GM06990 (cell line): Measurements from ENCODE around the gene GRIK4.

Experiments
- DNase-seq: peaks from one replicate; pipeline ENCODE4 v3.0.0-alpha.2; 2011; ENCODE audit not compliant: insufficient read length; ENCODE audit errors: extremely low read depth
- H3K27me3 ChIP-seq: replicated peaks from 2 replicates; pipeline ENCODE4 v1.6.0; 2011; ENCODE audit warnings: low read length; ENCODE audit not compliant: control insufficient read depth, insufficient read depth
- H3K36me3 ChIP-seq: 2 replicates; pipeline ENCODE4 v1.5.1; 2011; ENCODE audit warnings: low read length; ENCODE audit not compliant: control insufficient read depth, insufficient read depth
- H3K4me3 ChIP-seq: replicated peaks from 2 replicates; pipeline ENCODE4 v1.5.1; 2011; ENCODE audit warnings: low read depth, mild to moderate bottlenecking, control low read depth, low read length
- CTCF ChIP-seq: IDR thresholded peaks from 2 replicates; pipeline ENCODE4 v1.5.1; 2011; ENCODE audit warnings: low read length, control low read depth, mild to moderate bottlenecking, inconsistent platforms; ENCODE audit not compliant: insufficient read depth, poor library complexity, severe bottlenecking

Gene GRIK4

GRCh38 chr11:120819003-120819402 is 307.5 kb downstream of the GRIK4 start:
- no peak for DNase-seq
- no peak overlapping the region for H3K4me3 ChIP-seq
- H3K36me3 ChIP-seq = no peaks in the 10 kb centered on the region
- no peak for TF ChIP-seq CTCF
- H3K27me3 ChIP-seq = no peaks in the 10 kb centered on the region; the same call in none of the 2 replicates

GRCh38 chr11:120819437-120820365 is 308.2 kb downstream of the GRIK4 start:
- no peaks in the 10 kb centered on the region; the same call in none of the 2 replicates for H3K27me3 ChIP-seq
- H3K4me3 ChIP-seq = no peak overlapping the region
- DNase-seq = no peak
- no peak for TF ChIP-seq CTCF
- no peaks in the 10 kb centered on the region for H3K36me3 ChIP-seq

GRCh38 chr11:120823159-120823558 is 311.6 kb downstream of the GRIK4 start:
- no peak for TF ChIP-seq CTCF
- no peak for DNase-seq
- H3K36me3 ChIP-seq = no peaks in the 10 kb centered on the region
- no peak overlapping the region for H3K4me3 ChIP-seq
- no peaks in the 10 kb centered on the region; the same call in 1 of the 2 replicates for H3K27me3 ChIP-seq

- H3K27me3 ChIP-seq = no peaks in the 10 kb centered on the region; the same call in 1 of the 2 replicates
- DNase-seq = no peak
- no peak for TF ChIP-seq CTCF
Measured at GRCh38 chr11:120824242-120824641, 312.7 kb downstream of the GRIK4 start.

GRCh38 chr11:120827198-120827597 is 315.6 kb downstream of the GRIK4 start:
- Histone ChIP-seq H3K27me3 (no peaks in the 10 kb centered on the region), H3K36me3 (no peaks in the 10 kb centered on the region), H3K4me3 (no peak overlapping the region)
- no peak for DNase-seq
- no peak for TF ChIP-seq CTCF

More at GRCh38 chr11:120824242-120824641, 312.7 kb downstream of the GRIK4 start:
- Histone ChIP-seq H3K4me3 (no peak overlapping the region), H3K36me3 (no peaks in the 10 kb centered on the region)
